Neural cell (in vitro differentiated cells): ENCODE results near the gene SLC8A3. TPM values are rescaled to one million over a fixed set of nuclear protein-coding genes. Genes with fewer than 3 reads are reported as not detected.

Experiments used
- H2AFZ ChIP-seq: fragments of 200-600, 300-800 bp; sonication (generic), shearing (Covaris generic); 2 replicates; pipeline ENCODE4 v1.6.0; 2014; ENCODE audit warnings: low read depth, mild to moderate bottlenecking, antibody characterized with exemption, low read length, moderate library complexity
- H3F3A ChIP-seq: fragments of 200-600 bp; shearing (Covaris generic); 2 replicates; pipeline ENCODE4 v1.6.1; 2016; ENCODE audit warnings: mild to moderate bottlenecking, moderate library complexity, mixed read lengths, antibody characterized with exemption, low read length; ENCODE audit not compliant: insufficient read depth, poor library complexity, severe bottlenecking
- H3K27ac ChIP-seq: fragments of 200-600, 300-800 bp; sonication (generic), shearing (Covaris generic); 2 replicates; pipeline ENCODE4 v1.5.1; 2014; ENCODE audit warnings: mild to moderate bottlenecking, low read length, moderate library complexity
- H3K27me3 ChIP-seq: fragments of 300-800, 200-600 bp; sonication (generic), shearing (Covaris generic); 2 replicates; pipeline ENCODE4 v1.6.0; 2014; ENCODE audit warnings: mild to moderate bottlenecking, low read depth, low read length, moderate library complexity; ENCODE audit not compliant: insufficient read depth
- H3K36me3 ChIP-seq: fragments of 300-800, 200-600 bp; sonication (generic), shearing (Covaris generic); 2 replicates; pipeline ENCODE4 v1.5.1; 2014; ENCODE audit warnings: mild to moderate bottlenecking, antibody characterized with exemption, low read length, moderate library complexity; ENCODE audit not compliant: insufficient read depth
- H3K4me2 ChIP-seq: fragments of 300-800, 200-600 bp; sonication (generic), shearing (Covaris generic); 2 replicates; pipeline ENCODE4 v1.6.0; 2014; ENCODE audit warnings: mild to moderate bottlenecking, low read length
- H3K4me3 ChIP-seq: fragments of 300-800, 200-600 bp; sonication (generic), shearing (Covaris generic); 2 replicates; pipeline ENCODE4 v1.5.1; 2014; ENCODE audit warnings: mild to moderate bottlenecking, low read length, moderate library complexity
- H3K79me2 ChIP-seq: fragments of 200-600 bp; shearing (Covaris generic); replicated peaks from 2 replicates; pipeline ENCODE4 v1.6.0; 2014; ENCODE audit warnings: mild to moderate bottlenecking, low read length, moderate library complexity; ENCODE audit not compliant: insufficient read depth
- H3K9ac ChIP-seq: fragments of 300-800, 200-600 bp; sonication (generic), shearing (Covaris generic); 2 replicates; pipeline ENCODE4 v1.6.1; 2016; ENCODE audit warnings: mild to moderate bottlenecking, low read length, mixed read lengths
- H3K9me2 ChIP-seq: fragments of 200-600 bp; shearing (Covaris generic); 2 replicates; pipeline ENCODE4 v1.6.1; 2016; ENCODE audit warnings: mild to moderate bottlenecking, low read length, mixed read lengths; ENCODE audit not compliant: insufficient read depth
- H3K9me3 ChIP-seq: fragments of 200-600, 300-800 bp; sonication (generic), shearing (Covaris generic); 2 replicates; pipeline ENCODE4 v1.6.1; 2016; ENCODE audit warnings: mild to moderate bottlenecking, mixed run types, low read length, moderate library complexity, mixed read lengths
- H4K20me1 ChIP-seq: fragments of 200-600 bp; shearing (Covaris generic); 2 replicates; pipeline ENCODE4 v1.6.1; 2016; ENCODE audit warnings: mild to moderate bottlenecking, mixed run types; ENCODE audit not compliant: insufficient read depth
- CTCF ChIP-seq: fragments of 450-650 bp; IDR thresholded peaks from 2 replicates; pipeline ENCODE4 v1.5.1; 2014; ENCODE audit warnings: antibody characterized with exemption, mild to moderate bottlenecking, moderate library complexity; ENCODE audit not compliant: poor library complexity, severe bottlenecking
- EP300 ChIP-seq: fragments of 450-650 bp; conservative IDR thresholded peaks from 2 replicates; pipeline ENCODE4 v1.6.1; 2014; ENCODE audit warnings: antibody characterized with exemption, mild to moderate bottlenecking, moderate library complexity; ENCODE audit not compliant: poor library complexity, severe bottlenecking
- EZH2 ChIP-seq: fragments of 200-600, 300-800 bp; shearing (Covaris generic), sonication (generic); IDR thresholded peaks from 2 replicates; pipeline ENCODE4 v1.6.1; 2014; ENCODE audit warnings: antibody characterized with exemption, low read length, borderline replicate concordance, mild to moderate bottlenecking; ENCODE audit not compliant: insufficient read depth, poor library complexity, severe bottlenecking
- MXI1 ChIP-seq: fragments of 450-650 bp; conservative IDR thresholded peaks from 2 replicates; pipeline ENCODE4 v1.6.1; 2014; ENCODE audit warnings: antibody characterized with exemption, mild to moderate bottlenecking; ENCODE audit not compliant: poor library complexity, severe bottlenecking
- POLR2AphosphoS5 ChIP-seq: IDR thresholded peaks from 2 replicates; pipeline ENCODE4 v1.6.1; 2012
- RAD21 ChIP-seq: fragments of 450-650 bp; conservative IDR thresholded peaks from 2 replicates; pipeline ENCODE4 v1.6.1; 2014; ENCODE audit warnings: antibody characterized with exemption, mild to moderate bottlenecking, moderate library complexity
- REST ChIP-seq: IDR thresholded peaks from 2 replicates; pipeline ENCODE4 v1.6.1; 2012; ENCODE audit warnings: borderline replicate concordance
- SMC3 ChIP-seq: fragments of 450-650 bp; conservative IDR thresholded peaks from 2 replicates; pipeline ENCODE4 v1.6.1; 2014; ENCODE audit warnings: antibody characterized with exemption, mild to moderate bottlenecking, moderate library complexity; ENCODE audit not compliant: poor library complexity
- TAF1 ChIP-seq: IDR thresholded peaks from 2 replicates; pipeline ENCODE4 v1.6.1; 2012; ENCODE audit warnings: low read depth
- polyA plus RNA-seq: library from polyadenylated mRNA; depleted of rRNA; stranded (reverse); fragments of >200 nt; gene quantifications from 2 replicates; pipeline ENCODE4 v1.2.3, GENCODE V29; 2014

The SLC8A3 gene
- polyA plus RNA-seq, 1 donor from 2014 or later, result 2.9 TPM

- Histone ChIP-seq H3K9me3 (no peaks in the 10 kb centered on the region), H3K27ac (no peak overlapping the region), H4K20me1 (no peaks in the 10 kb centered on the region), H3K27me3 (no peaks in the 10 kb centered on the region), H3K9ac (no peak overlapping the region), H3K4me2 (no peak overlapping the region), H3K36me3 (no peaks in the 10 kb centered on the region), H3K9me2 (no peaks in the 10 kb centered on the region), H2AFZ (no peak overlapping the region), H3K4me3 (no peak overlapping the region), H3F3A (no peaks in the 10 kb centered on the region), H3K79me2 (no peaks in the 10 kb centered on the region)
- TF ChIP-seq SMC3 (no peak), EZH2 (no peak), REST (no peak), TAF1 (no peak), POLR2AphosphoS5 (no peak), EP300 (no peak)
Measured at GRCh38 chr14:70036665-70037064, 152.1 kb downstream of the SLC8A3 start.

- Histone ChIP-seq H3F3A (no peaks in the 10 kb centered on the region), H3K27me3 (no peaks in the 10 kb centered on the region), H3K79me2 (no peaks in the 10 kb centered on the region), H3K4me2 (no peak overlapping the region), H3K9me3 (no peaks in the 10 kb centered on the region), H3K36me3 (no peaks in the 10 kb centered on the region), H3K4me3 (no peak overlapping the region), H2AFZ (no peak overlapping the region), H3K9me2 (no peaks in the 10 kb centered on the region), H3K27ac (no peak overlapping the region), H3K9ac (no peak overlapping the region), H4K20me1 (no peaks in the 10 kb centered on the region)
- TF ChIP-seq CTCF (no peak), EZH2 (no peak), RAD21 (no peak), EP300 (no peak), MXI1 (no peak), TAF1 (no peak), SMC3 (no peak), POLR2AphosphoS5 (no peak), REST (no peak)
Measured at GRCh38 chr14:70034257-70034656, 154.5 kb downstream of the SLC8A3 start.
